HG02642 (cell line): ENCODE data around the gene AMBRA1.
"Not testable (repeated sequence)": the region's sequence is repeated elsewhere in the genome, so short reads cannot be mapped to it uniquely, and the experiment has no call there.

Experiments
- ATAC-seq: cut with Tn5 transposase; IDR thresholded peaks from one replicate; pipeline ENCODE4 v1.9.1; 2021; ENCODE audit warnings: mild to moderate bottlenecking; ENCODE audit not compliant: unreplicated experiment, poor library complexity

Gene AMBRA1

GRCh38 chr11:46388619-46389449 is 205.0 kb downstream of the AMBRA1 start:
- ATAC-seq = no peak

GRCh38 chr11:46387919-46388618 is 205.8 kb downstream of the AMBRA1 start:
- ATAC-seq = no peak

- no peak for ATAC-seq
These were observed 206.4 kb downstream of the AMBRA1 start for GRCh38 chr11:46387456-46387855.

GRCh38 chr11:46386674-46387073 is 207.1 kb downstream of the AMBRA1 start:
- no peak for ATAC-seq

- ATAC-seq = no peak
These were observed 207.7 kb downstream of the AMBRA1 start for GRCh38 chr11:46386005-46386578.

- no peak for ATAC-seq
These were observed 208.4 kb downstream of the AMBRA1 start for GRCh38 chr11:46385169-46386004.

GRCh38 chr11:46383974-46384701 is 209.7 kb downstream of the AMBRA1 start:
- ATAC-seq = no peak

- ATAC-seq = no peak
These were observed 210.4 kb downstream of the AMBRA1 start for GRCh38 chr11:46383404-46383758.

GRCh38 chr11:46382646-46383403 is 211.0 kb downstream of the AMBRA1 start:
- no peak for ATAC-seq

- no peak for ATAC-seq
These were observed 211.8 kb downstream of the AMBRA1 start for GRCh38 chr11:46381819-46382645.

- peak; percentile 18 for ATAC-seq
These were observed 212.6 kb downstream of the AMBRA1 start, which contains the start of gene MDK for GRCh38 chr11:46381048-46381818. Gene MDK, plus strand, starts transcription at chr11:46381669. Its CDS starts 389 bp downstream, at chr11:46382058.

GRCh38 chr11:46380340-46381047 is 213.3 kb downstream of the AMBRA1 start:
- peak; percentile 35 for ATAC-seq

GRCh38 chr11:46379482-46380293 is 214.1 kb downstream of the AMBRA1 start:
- ATAC-seq = not testable (repeated sequence)

GRCh38 chr11:46378811-46379481 is 214.9 kb downstream of the AMBRA1 start:
- ATAC-seq = no peak

GRCh38 chr11:46378296-46378695 is 215.5 kb downstream of the AMBRA1 start:
- no peak for ATAC-seq
